Right renal pelvis (tissue), 4 donors: Measurements from ENCODE around the gene RPS24. TPM values are rescaled to one million over a fixed set of nuclear protein-coding genes. Genes with fewer than 3 reads are reported as not detected.
A peak's percentile ranks its signal among the peaks of the same experiment; 100 is the strongest.
"Not testable (repeated sequence)": the region's sequence is repeated elsewhere in the genome, so short reads cannot be mapped to it uniquely, and the experiment has no call there.

Experiments used
- DNase-seq, 4 donors: peaks; one replicate each; pipeline ENCODE4 v3.0.0-alpha.2; 2013; ENCODE audit warnings: low read depth in 4 of 4, low spot score in 3 of 4, missing footprints in 1 of 4
- polyA plus RNA-seq, 4 donors: library from polyadenylated mRNA; unstranded; fragments of 120-200 nt; gene quantifications; one replicate each; pipeline ENCODE4 v1.2.1, GENCODE V29; 2013; ENCODE audit not compliant: insufficient read length in 4 of 4

Gene RPS24
- polyA plus RNA-seq, 4 donors, result 3,094 to 3,415 (median 3,126) TPM

- DNase-seq, result peak; percentile 78 to 88 (median 81)
These were observed 13.7 kb downstream of the RPS24 start for GRCh38 chr10:78047314-78047891.

- DNase-seq, result no peak
These were observed 16.2 kb downstream of the RPS24 start for GRCh38 chr10:78049851-78050250.

DNA sequence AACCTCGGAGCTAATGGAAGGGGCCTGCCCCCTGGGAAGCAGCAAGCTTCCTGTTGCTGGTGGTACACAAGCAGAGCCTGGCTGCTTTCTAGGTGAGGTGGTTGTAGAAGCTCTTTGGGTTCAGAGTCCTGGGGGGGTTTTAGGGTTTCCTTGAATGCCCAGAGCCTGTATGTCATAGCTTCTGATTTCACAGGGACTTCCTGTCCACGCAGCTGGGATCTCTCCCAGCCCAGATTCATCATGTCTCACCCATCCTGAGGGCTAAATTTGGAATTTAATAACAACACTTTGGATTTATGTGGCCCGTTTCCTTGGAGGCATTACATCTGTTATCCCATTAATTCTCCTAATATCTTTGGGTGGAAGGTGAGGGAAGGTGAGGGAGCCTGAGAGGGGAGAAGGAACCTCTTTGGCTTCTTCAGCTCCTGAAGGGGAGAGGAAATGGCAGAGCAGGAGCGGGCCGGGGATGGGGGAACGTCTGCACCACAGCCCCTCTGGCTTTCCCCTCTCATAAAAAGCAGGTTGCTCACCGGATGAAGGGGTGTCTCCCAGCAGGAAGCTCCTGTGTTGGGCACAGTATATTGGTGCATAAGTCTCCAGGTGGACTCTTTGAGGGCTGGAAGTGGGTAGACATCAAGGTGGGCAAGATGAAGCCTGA lies 19.7 kb downstream of the RPS24 start:
- DNase-seq, result no peak

- DNase-seq, result no peak
These were observed 24.9 kb downstream of the RPS24 start for GRCh38 chr10:78058562-78058961.

DNA sequence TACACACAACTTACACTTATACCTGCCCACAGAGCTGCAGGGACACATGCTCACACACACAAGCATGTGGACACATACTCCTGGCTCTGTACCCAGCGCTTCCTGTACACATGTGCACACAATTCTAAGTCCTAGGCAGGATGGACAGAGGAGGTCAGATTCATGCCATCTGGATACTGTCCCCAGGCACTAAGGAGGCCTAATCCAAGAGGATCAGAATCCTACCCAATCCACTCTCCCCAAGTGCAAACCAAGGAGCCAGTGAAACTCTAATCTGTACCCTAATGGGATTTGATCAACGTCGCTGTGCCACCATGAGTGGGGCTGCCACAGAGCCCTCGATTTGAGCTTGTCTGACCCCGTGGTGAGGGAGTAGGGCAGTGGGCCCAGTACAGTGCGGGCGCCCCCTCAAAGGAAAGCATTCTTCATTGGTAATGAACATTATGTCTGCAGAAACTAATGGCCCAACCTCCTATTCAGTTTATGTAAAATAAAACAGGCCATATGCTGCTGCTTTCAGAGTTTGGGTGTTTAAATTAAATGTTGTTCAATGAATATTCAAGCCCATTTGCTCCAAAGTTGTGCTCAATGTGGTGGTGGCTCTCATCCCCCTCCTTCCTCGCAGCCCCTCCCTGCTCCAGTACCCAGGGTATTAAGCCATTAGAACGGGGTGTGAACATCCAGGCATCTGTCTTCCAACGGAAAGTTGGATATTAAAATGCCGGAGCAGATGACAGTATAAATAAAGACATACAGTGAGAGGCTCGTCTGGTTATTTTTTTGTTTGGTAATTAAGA lies 26.4 kb downstream of the RPS24 start:
- DNase-seq, result no peak

GRCh38 chr10:78062296-78062695 lies 28.6 kb downstream of the RPS24 start:
- DNase-seq, result no peak

DNA sequence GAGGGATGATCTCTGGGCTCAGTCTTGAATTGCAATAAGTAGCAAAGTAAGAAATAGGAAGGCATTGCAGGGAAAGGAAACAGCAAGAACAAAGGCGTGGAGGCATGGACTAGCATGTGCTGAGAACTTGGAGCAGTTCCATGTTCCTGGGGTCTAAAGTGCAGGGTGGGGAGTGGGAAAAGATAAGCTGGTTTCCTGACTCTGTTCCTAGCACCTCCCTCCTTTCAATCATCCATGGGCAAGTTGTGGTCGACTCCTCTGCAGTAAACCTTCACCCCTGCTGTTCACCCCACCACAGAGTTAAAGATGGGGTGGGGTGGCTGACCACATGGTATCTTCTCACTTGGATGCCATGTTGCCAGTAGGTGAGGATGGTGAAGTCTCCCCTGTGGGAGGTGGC lies 29.6 kb downstream of the RPS24 start:
- no peak for DNase-seq

DNA sequence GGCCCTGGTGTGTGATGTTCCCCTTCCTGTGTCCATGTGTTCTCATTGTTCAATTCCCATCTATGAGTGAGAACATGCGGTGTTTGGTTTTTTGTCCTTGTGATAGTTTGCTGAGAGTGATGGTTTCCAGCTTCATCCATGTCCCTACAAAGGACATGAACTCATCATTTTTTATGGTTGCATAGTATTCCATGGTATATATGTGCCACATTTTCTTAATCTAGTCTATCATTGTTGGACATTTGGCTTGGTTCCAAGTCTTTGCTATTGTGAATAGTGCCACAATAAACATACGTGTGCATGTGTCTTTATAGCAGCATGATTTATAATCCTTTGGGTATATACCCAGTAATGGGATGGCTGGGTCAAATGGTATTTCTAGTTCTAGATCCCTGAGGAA lies 31.3 kb downstream of the RPS24 start:
- not testable (repeated sequence) for DNase-seq

GRCh38 chr10:78065611-78066010 lies 31.9 kb downstream of the RPS24 start:
- DNase-seq, result no peak

GRCh38 chr10:78066012-78066411 lies 32.3 kb downstream of the RPS24 start:
- DNase-seq, result no peak

DNA sequence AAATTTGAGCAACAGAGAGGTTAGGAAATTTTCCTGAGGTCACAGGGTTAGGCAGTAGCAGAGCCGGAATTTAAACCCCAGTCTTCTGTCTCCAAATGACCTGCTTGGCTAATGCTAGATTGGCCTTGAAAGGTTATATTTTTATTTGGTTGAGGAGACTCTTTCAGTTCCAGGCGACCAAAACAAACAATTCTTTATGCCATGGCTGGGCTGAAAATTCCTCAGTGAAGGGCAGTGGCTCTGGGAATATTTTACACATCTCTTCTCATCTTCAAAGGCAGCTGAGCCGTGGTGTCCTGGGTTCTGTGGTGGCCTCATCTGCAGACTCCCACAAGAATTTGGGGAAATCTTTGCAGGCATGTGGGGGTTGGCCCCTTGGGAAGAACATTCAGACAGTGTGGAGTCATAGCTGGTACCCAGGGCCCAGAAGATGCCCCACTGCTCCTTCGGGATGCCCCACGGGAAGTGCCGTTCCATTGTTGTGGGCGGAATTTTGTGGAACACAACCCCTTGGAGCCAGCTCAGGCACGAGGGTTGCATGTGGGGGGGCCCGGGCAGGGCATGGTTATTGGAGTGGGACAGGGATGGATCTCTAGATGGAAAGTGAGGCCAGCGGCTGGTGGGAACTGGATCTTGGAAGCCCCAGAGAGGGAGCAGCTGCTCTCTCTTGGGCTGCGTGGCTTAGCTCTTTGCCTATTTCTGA lies 33.2 kb downstream of the RPS24 start:
- DNase-seq, result no peak

DNA sequence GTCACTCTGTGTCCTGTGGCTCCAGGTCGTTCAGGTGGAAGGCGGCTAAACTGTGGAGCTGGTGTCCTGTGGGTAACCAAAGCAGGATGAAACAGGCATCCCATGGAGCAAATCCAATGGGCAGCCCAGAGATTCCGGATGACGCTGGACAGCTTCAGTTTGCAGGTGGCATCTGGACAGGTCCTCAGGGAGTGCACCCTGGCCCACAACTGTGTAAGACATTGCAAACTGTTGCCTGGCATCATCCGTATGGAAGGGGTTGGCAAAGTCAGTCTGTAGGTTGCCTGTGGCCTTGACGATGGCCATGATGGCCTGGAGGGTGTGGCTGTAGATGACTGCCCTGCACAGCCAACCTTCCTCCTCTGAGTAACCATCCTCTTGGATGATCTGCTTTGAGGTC lies 35.5 kb downstream of the RPS24 start:
- DNase-seq, result no peak

DNA sequence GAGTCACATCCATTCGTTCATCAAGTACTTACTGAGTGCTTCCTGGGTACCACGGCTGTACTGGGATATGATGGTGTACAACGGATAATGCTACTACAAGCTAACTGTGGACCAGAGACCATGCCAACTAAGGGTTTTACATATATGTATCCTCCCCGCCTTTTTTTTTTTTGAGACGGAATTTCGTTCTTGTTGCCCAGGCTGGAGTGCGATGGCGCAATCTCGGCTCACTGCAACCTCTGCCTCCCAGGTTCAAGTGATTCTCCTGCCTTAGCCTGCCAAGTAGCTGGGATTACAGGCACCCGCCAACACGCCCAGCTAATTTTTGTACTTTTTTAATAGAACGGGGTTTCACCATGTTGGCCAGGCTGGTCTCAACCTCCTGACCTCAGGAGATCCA lies 36.4 kb downstream of the RPS24 start:
- DNase-seq, result not testable (repeated sequence)

- DNase-seq, result no peak
These were observed 37.1 kb downstream of the RPS24 start for GRCh38 chr10:78070726-78071125.

DNA sequence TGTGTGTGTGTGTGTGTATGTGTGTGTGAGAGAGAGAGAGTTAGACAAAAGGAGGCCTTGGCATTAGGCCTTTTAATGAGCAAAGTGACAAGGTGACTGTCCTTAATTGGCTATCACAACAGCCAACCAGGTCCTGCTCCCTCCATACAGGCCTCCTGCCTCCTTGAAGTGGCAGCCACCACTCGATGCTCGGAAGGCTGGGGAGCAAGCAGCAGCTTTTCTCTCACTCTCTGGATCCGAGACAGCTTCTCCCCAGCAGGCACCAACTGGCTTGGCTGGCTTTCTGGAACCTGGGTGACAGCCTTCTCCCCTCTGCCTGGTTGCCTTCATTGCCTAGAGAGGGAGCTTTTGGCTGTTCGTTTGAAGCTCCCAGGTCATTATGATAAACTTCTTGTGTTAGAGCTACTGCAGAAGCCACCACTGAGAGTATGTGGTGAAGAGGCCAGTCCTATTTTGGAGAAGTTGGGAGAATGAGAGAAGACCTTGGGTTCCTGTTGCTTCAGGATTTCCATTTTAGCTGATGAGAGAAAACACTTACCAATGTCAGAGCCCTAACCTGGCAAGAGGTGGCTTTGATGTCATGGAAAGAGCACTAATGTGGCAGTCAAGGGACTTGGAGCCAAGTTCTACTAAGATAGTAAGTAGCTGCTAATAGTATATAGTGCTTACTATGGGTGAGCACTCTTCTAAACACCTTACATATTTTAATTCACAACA lies 37.6 kb downstream of the RPS24 start:
- no peak for DNase-seq

- no peak for DNase-seq
These were observed 38.2 kb downstream of the RPS24 start for GRCh38 chr10:78071857-78072179.

- DNase-seq, result no peak
These were observed 38.8 kb downstream of the RPS24 start for GRCh38 chr10:78072504-78072903.

DNA sequence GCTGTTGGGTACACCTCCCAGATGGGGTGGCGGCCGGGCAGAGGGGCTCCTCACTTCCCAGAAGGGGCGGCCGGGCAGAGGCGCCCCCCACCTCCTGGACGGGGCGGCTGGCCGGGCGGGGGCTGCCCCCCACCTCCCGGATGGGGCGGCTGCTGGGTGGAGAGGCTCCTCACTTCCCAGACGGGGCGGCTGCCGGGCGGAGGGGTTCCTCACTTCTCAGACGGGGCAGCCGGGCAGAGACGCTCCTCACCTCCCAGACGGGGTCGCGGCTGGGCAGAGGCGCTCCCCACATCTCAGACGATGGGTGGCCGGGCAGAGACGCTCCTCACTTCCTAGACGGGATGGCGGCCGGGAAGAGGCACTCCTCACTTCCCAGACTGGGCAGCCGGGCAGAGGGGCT lies 42.1 kb downstream of the RPS24 start:
- DNase-seq, result not testable (repeated sequence)

DNA sequence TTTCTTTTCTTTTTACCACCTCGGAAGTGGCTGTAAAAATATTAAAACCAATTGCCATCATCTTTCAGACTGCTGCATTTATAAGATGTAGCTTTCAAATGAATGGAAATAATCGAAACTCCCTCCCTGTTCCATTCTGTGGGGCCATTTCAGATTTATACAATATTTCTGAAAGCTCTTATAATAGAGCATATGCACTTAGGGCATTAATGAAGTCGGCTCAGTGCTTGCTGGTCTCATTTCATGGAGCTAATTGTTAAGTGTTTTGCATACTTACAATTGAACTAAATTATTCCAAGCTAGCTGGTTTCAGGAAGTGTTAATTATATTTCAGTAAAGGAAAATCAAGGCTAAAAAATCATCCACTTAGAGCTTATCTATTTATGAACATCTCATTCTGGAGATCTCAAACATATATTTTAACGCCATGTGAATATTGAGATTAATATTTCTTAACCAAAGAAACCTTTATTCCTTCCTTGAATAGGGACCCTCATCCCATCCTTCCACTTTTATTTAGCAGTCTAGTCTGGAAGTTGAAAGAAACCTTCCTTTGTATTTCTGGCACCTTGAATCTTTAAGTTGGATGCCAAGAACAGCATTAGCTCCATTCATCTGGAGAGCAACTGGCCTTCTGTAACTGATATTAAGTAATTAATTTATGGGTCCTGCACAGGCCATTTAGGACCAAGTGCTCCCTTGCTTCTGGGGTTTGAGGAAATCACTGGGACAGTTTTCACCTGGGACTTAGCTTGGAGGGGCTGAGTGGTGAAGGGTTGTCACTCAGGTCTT lies 45.1 kb downstream of the RPS24 start:
- no peak for DNase-seq

GRCh38 chr10:78079411-78079810 lies 45.7 kb downstream of the RPS24 start:
- DNase-seq, result no peak
